ENCODE results near the gene DERL3.

DERL3 gene

DNA sequence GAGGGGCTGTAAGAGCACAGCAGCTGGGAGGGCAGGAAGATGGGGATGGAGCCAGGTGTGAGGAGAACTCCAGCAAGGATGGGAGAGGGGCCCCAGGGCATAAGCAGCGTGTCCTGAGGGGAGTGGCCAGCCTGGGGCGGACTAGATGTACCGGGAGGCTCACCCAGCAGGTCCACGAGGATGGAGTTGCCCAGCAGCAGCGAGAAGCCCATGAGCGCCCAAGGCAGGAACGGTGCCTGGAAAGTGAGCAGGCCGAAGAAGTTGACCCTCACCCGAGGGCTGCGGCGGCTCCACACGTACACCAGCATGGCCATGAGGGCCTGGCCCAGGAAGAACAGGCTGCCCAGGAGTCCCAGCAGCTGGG is 1.3 kb downstream of the DERL3 start:
- TF ChIP-seq, protein P1, sequence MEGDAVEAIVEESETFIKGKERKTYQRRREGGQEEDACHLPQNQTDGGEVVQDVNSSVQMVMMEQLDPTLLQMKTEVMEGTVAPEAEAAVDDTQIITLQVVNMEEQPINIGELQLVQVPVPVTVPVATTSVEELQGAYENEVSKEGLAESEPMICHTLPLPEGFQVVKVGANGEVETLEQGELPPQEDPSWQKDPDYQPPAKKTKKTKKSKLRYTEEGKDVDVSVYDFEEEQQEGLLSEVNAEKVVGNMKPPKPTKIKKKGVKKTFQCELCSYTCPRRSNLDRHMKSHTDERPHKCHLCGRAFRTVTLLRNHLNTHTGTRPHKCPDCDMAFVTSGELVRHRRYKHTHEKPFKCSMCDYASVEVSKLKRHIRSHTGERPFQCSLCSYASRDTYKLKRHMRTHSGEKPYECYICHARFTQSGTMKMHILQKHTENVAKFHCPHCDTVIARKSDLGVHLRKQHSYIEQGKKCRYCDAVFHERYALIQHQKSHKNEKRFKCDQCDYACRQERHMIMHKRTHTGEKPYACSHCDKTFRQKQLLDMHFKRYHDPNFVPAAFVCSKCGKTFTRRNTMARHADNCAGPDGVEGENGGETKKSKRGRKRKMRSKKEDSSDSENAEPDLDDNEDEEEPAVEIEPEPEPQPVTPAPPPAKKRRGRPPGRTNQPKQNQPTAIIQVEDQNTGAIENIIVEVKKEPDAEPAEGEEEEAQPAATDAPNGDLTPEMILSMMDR (IDR thresholded peaks at IDR 0.05; ENCODE audit: insufficient read depth, low read length, missing control alignments), result no peak
- no peak for DNase-seq (ENCODE audit: low read depth, low spot score)
- CTCF ChIA-PET, result interaction anchor here (3.1 kb wide), 1 partner anchor 12 kb away, joined by 15 read pairs; no protein-coding TSS in a partner anchor
- H3K4me3 ChIP-seq (ENCODE audit: low read depth, low read length), result no peak overlapping the region
- POLR2A ChIA-PET, result no interaction called here

GRCh38 chr22:23836692-23837495 is 1.9 kb downstream of the DERL3 start:
- POLR2A ChIA-PET, result no interaction called here
- TF ChIP-seq, protein P1 (IDR thresholded peaks at IDR 0.05; ENCODE audit: insufficient read depth, low read length, missing control alignments), result no peak
- DNase-seq (ENCODE audit: low read depth, low spot score), result no peak
- H3K4me3 ChIP-seq (ENCODE audit: low read depth, low read length), result no peak overlapping the region
- CTCF ChIA-PET, result interaction anchor here (1.6 to 3.1 kb wide), 2 partner anchors 13 to 66 kb away, joined by 3 to 15 read pairs; no protein-coding TSS in a partner anchor

DNA sequence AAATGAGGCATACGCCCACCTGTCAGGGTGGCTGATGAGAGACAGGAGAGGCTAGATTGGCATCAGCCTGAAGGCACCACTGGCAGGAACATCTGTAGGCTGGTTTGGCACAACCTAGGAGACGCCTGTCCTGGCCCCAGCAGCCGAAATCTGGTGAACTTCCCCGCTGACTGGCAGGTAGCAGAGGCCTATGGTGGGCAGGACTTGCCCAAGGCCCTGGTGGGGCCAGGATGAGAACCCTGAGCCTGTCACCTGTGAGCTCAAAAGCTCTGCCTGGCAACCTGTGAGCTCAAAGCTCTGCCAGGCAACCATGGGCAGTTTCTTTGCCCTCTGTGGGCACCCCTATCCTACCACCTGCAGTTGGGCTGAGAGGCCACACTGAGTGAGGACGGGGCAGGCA is 2.5 kb downstream of the DERL3 start:
- TF ChIP-seq, protein P1 (IDR thresholded peaks at IDR 0.05; ENCODE audit: insufficient read depth, low read length, missing control alignments), result no peak
- ChIA-PET POLR2A (no interaction called here), CTCF (interaction anchor here (1.6 to 3.1 kb wide), 3 partner anchors 10 to 65 kb away, joined by 3 to 15 read pairs (median 5); no protein-coding TSS in a partner anchor)
- DNase-seq (ENCODE audit: low read depth, low spot score), result no peak
- no peak overlapping the region for H3K4me3 ChIP-seq (ENCODE audit: low read depth, low read length)

DNA sequence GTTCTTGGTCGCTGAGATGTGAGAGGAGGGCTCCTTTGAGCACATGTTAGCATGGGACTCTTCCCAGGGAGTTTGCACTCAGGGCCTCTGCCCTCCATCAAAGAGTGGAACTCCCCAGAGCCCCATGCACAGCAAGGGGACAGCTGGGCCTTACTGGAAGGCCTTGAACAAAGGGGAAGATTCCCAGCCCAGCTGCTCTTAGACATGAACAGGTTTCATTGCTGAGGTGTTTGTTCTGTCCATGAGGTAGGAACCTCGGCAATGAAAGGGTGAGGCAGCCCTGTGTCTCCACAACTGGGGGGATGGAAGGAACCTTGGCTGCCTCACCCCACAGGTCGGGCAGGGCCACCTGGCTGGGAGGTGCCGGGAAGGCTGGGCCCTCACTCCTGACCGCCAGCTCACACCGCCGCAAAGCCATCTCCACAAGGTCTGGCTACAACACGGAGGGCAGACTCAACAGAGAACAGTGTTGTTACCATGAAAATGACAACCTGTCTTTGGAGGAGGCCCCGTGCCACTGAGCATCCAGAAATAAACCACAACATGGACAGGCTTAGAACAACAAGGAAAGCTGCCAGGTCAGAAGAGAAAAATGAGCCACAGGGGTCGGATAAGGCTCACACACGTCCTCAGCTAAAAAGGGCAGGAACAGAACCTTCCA is 3.2 kb downstream of the DERL3 start:
- DNase-seq (ENCODE audit: low read depth, low spot score), result no peak
- ChIA-PET CTCF (interaction anchor here (1.1 to 5.0 kb wide), 4 partner anchors 10 to 65 kb away, joined by 3 to 38 read pairs (median 4); partner anchors contain the start of gene SLC2A11), POLR2A (no interaction called here)

DNA sequence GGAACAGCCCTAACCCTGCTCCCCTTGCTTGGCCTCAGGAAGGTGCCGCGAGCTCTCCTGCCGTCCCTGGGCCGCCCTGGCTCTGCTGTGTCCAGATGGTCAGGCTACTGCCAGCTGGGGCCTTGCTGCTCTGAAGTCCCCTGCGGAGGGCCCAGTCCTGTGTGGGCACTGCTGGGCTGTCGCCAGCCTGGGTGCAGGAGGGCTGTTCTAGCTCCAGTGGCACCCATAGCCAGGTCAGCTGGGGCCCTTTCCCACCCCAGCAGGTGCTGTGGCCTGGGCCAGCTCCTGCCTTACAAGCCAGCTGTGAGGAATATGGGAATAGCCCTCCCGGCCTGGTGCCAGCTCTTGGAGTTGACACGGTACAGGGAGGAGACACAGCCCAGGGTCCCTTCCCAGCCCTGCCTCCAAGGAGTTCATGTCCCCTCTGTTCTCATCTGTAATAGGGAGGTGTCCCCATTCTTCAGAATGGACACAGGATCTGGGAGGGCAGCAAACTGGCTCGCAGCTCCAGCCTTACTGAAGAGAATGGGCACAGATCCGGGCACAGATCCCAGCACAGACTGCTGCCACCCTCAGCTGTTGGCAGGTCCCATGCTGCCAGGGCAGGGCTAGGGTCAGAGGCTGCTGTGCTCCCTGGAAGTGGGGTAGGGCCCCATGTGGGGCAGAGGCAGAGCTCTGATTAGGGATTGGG is 3.9 kb downstream of the DERL3 start:
- CTCF ChIA-PET, result interaction anchor here (1.1 to 5.0 kb wide), 4 partner anchors 11 to 64 kb away, joined by 3 to 38 read pairs (median 4); partner anchors contain the start of gene SLC2A11

More for the DNA sequence above, 3.2 kb downstream of the DERL3 start:
- no peak overlapping the region for H3K4me3 ChIP-seq (ENCODE audit: low read depth, low read length)
- TF ChIP-seq, protein P1 (IDR thresholded peaks at IDR 0.05; ENCODE audit: insufficient read depth, low read length, missing control alignments), result no peak

More for the DNA sequence above, 3.9 kb downstream of the DERL3 start:
- TF ChIP-seq, protein P1 (IDR thresholded peaks at IDR 0.05; ENCODE audit: insufficient read depth, low read length, missing control alignments), result no peak
- no peak overlapping the region for H3K4me3 ChIP-seq (ENCODE audit: low read depth, low read length)
- POLR2A ChIA-PET, result interaction anchor here (0.5 kb wide), 1 partner anchor 23 kb away, joined by 3 read pairs; no protein-coding TSS in a partner anchor
- DNase-seq (ENCODE audit: low read depth, low spot score), result no peak

Data from AG04449 (cell line).